ENCODE data around the gene SOX6. TPM values are rescaled to one million over a fixed set of nuclear protein-coding genes. Genes with fewer than 3 reads are reported as not detected.

The SOX6 gene
- total and polyA plus RNA-seq, 2 of the 13 experiments (the other 11 are each of a cell fraction or from before 2014, with no cell fraction given) = 2.6 to 11.2 TPM

DNA sequence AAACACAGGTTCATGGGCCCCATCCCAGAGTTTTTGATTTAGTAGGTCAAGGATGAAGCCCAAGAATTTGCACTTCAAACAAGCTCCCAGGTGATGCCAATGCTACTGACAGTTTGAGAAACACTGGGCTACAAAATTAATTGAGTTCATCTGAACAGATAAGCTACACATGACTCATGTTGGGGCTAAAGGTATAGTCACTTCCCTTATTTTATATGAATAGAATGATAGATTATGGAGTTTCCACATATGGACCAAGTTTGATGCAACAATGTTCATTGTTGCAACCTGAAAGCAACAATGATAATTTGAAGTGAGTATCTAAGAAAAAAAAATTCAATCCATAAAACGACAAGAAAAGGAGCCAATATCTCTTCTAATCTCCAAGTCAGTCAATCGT, 54.9 kb downstream of the SOX6 start (continued):
- TF ChIP-seq NR2C2 (CRISPR knock-in tag; IDR thresholded peaks at IDR 0.05; ENCODE audit: borderline replicate concordance) = no peak
- TF ChIP-seq, protein P1, sequence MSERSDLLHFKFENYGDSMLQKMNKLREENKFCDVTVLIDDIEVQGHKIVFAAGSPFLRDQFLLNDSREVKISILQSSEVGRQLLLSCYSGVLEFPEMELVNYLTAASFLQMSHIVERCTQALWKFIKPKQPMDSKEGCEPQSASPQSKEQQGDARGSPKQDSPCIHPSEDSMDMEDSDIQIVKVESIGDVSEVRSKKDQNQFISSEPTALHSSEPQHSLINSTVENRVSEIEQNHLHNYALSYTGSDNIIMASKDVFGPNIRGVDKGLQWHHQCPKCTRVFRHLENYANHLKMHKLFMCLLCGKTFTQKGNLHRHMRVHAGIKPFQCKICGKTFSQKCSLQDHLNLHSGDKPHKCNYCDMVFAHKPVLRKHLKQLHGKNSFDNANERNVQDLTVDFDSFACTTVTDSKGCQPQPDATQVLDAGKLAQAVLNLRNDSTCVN (CRISPR knock-in tag; IDR thresholded peaks at IDR 0.05; ENCODE audit: borderline replicate concordance) = no peak
- no peak for TF ChIP-seq MAFK (conservative IDR thresholded peaks at IDR 0.05 in 1 of 2, IDR thresholded peaks at IDR 0.05 in 1 of 2; ENCODE audit: low read length in 2 of 2)
- TF ChIP-seq PHF21A (CRISPR knock-in tag; IDR thresholded peaks at IDR 0.05) = no peak
- TF ChIP-seq ZNF33A (CRISPR knock-in tag; IDR thresholded peaks at IDR 0.05; ENCODE audit: borderline replicate concordance) = no peak
- TF ChIP-seq NR3C1 (CRISPR knock-in tag; IDR thresholded peaks at IDR 0.05) = no peak
- no peak for TF ChIP-seq GZF1 (CRISPR knock-in tag; IDR thresholded peaks at IDR 0.05)

DNA sequence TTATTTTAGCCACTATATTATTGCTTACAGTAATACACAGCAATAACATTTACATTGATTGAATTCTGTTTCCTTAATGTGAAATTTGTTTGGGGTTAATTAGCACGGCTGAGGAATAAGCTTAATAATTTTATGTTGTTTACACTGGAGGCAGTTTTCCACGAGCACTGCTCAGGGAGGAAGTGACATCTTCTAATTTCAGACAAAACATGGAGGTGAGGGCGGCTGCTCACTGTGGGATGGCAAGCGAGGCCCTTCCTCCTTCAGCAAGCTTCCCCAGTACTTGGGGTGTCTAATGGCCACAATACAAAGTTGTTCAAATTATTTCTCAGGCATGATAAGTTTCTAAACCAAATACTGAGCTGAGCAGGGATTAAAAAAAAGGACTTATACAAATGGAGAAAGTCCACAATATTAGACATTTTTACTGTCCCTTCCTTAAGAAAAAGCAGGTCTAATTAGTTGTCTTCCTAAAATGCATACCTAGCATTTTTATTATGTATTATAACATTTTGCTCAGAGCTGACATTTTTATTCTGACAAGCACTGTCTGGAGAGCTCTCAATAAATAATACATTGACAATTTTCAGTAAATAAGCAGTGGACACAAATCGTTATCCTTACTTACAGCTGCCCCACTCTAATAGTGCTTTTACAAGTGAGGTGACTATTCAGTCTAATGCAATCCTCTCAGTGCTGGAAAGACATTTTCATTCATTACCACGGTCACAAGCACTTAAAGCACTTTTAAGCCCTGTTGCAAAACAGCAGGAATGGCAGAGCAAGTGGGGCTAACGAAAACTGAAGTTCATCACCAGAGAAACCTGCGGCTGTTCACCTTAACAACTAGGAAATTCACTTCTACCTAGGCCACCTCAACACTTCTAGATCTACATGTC, 56.2 kb downstream of the SOX6 start:
- no peaks in the 10 kb centered on the region for H3K36me3 ChIP-seq (replicated peaks in 1 of 2; ENCODE audit: control insufficient read depth in 1 of 2, insufficient read depth in 2 of 2, low read length in 2 of 2)
- no peak for FAIRE-seq
- DNase-seq (ENCODE audit: low spot score) = no peak
- H3K27ac ChIP-seq (ENCODE audit: extremely low read length, insufficient read depth, low read length) = no peak overlapping the region
- ATAC-seq = no peak
- H3K9me3 ChIP-seq (ENCODE audit: low read length) = no peaks in the 10 kb centered on the region
- intact Hi-C loops (cut with micrococcal nuclease; ENCODE audit: unreplicated experiment) = no loop called here
- BruUV-seq (replicated peaks) = no TSS peak
- H3K4me2 ChIP-seq (ENCODE audit: low read depth, low read length) = 0 out of 2 replicates have a peak overlapping the region, but pooled peaks have one; percentile 6
- H3K9ac ChIP-seq (ENCODE audit: insufficient read depth, low read depth, low read length) = no peak overlapping the region
- no peak overlapping the region for H3K4me3 ChIP-seq (replicated peaks in 1 of 3; ENCODE audit: insufficient read depth in 1 of 3, low read depth in 2 of 3, low read length in 3 of 3)
- in situ Hi-C loops (cut with HindIII; ENCODE audit: extremely low pct_ligation_motif_present, low pct_unique_long_range_greater_than_20kb) = no loop called here
- ChIA-PET POLR2A (no interaction called here), CTCF (ENCODE audit: low intra/inter-chr PET ratio, low total read pairs) (no interaction called here)
- 31% methylated on average over 8 of the region's 8 CpGs for WGBS (ENCODE audit: low lambda C conversion rate)
- H3K27me3 ChIP-seq (ENCODE audit: control insufficient read depth in 1 of 2, insufficient read depth in 2 of 2, low read length in 2 of 2) = no peaks in the 10 kb centered on the region
- TF ChIP-seq MAFK (conservative IDR thresholded peaks at IDR 0.05 in 1 of 2, IDR thresholded peaks at IDR 0.05 in 1 of 2; ENCODE audit: low read length in 2 of 2) (peak; percentile 47 to 71), MAFF (IDR thresholded peaks at IDR 0.05; ENCODE audit: low read depth, low read length) (peak; percentile 60; the same call in 1 of the 2 replicates)
- TF ChIP-seq, protein P2, sequence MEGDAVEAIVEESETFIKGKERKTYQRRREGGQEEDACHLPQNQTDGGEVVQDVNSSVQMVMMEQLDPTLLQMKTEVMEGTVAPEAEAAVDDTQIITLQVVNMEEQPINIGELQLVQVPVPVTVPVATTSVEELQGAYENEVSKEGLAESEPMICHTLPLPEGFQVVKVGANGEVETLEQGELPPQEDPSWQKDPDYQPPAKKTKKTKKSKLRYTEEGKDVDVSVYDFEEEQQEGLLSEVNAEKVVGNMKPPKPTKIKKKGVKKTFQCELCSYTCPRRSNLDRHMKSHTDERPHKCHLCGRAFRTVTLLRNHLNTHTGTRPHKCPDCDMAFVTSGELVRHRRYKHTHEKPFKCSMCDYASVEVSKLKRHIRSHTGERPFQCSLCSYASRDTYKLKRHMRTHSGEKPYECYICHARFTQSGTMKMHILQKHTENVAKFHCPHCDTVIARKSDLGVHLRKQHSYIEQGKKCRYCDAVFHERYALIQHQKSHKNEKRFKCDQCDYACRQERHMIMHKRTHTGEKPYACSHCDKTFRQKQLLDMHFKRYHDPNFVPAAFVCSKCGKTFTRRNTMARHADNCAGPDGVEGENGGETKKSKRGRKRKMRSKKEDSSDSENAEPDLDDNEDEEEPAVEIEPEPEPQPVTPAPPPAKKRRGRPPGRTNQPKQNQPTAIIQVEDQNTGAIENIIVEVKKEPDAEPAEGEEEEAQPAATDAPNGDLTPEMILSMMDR (CRISPR knock-in tag; IDR thresholded peaks at IDR 0.05) = no peak
- H2AFZ ChIP-seq (ENCODE audit: low read length) = no peak overlapping the region
- 0 out of 2 replicates have a peak, but pooled peaks cover 7% of the 10 kb centered on the region for H3K4me1 ChIP-seq (ENCODE audit: insufficient read depth, low read length)
- no peaks in the 10 kb centered on the region for H4K20me1 ChIP-seq (ENCODE audit: insufficient read depth, low read length)
- no peaks in the 10 kb centered on the region for H3K79me2 ChIP-seq (ENCODE audit: insufficient read depth, low read length)
